T-cell (primary cell): ENCODE measurements around the gene FADS1. TPM values are rescaled to one million over a fixed set of nuclear protein-coding genes. Genes with fewer than 3 reads are reported as not detected.

Experiments
- ATAC-seq, 4 experiments: fragments of 200-7000 bp in 3 of 4; fragments of 150-1000 bp in 1 of 4; cut with Tn5 transposase; replicated peaks in 1 of 4; 1 replicate in 3 of 4; 2 replicates in 1 of 4; pipeline ENCODE4 v1.10.0; 2021; ENCODE audit warnings: moderate library complexity in 3 of 4, mild to moderate bottlenecking in 2 of 4, moderate number of reproducible peaks in 1 of 4
- CTCF ChIA-PET, 2 donors: fragments of 300-600 bp; sonication (Branson Sonifier 250); formaldehyde crosslinking; loops; one replicate each; lab custom pipeline; 2022; ENCODE audit warnings: antibody characterized with exemption in 2 of 2; lab: Charles Lee
- POLR2A ChIA-PET, 2 donors: fragments of 300-600 bp; sonication (Branson Sonifier 250); formaldehyde crosslinking; loops; one replicate each; lab custom pipeline; 2022; ENCODE audit warnings: antibody characterized with exemption in 2 of 2; lab: Charles Lee
- DNase-seq, 35 experiments: peaks; one replicate each; pipeline versions ENCODE4 v3.0.0 to v3.0.0-alpha.2; 2013 to 2023
- H3K27ac ChIP-seq: one replicate; pipeline ENCODE4 v1.5.1; 2013; ENCODE audit warnings: low read length
- H3K27me3 ChIP-seq, 2 experiments: replicated peaks in 1 of 2; 1 replicate in 1 of 2; 2 replicates in 1 of 2; pipeline versions ENCODE4 v1.6.1 to v1.7.0; 2013; ENCODE audit warnings: low read length in 1 of 2, mixed read lengths in 1 of 2; ENCODE audit not compliant: control insufficient read depth in 2 of 2, insufficient read depth in 2 of 2; ENCODE audit errors: extremely low read depth in 1 of 2
- H3K36me3 ChIP-seq, 2 donors: 1 replicate in 1 of 2; 2 replicates in 1 of 2; pipeline versions ENCODE4 v1.6.1 to v1.7.0; 2013; ENCODE audit warnings: low read length in 1 of 2; ENCODE audit not compliant: control insufficient read depth in 2 of 2, insufficient read depth in 1 of 2; ENCODE audit errors: extremely low read depth in 1 of 2
- H3K4me1 ChIP-seq, 2 experiments: 1 replicate in 1 of 2; 2 replicates in 1 of 2; pipeline versions ENCODE4 v1.6.1 to v1.7.0; 2013; ENCODE audit warnings: low read length in 2 of 2, mixed read lengths in 1 of 2; ENCODE audit not compliant: insufficient read depth in 2 of 2, control insufficient read depth in 1 of 2; ENCODE audit errors: extremely low read depth in 1 of 2
- H3K4me3 ChIP-seq, 2 donors: 1 replicate in 1 of 2; 2 replicates in 1 of 2; pipeline versions ENCODE4 v1.5.1 to v1.7.0; 2013; ENCODE audit warnings: mild to moderate bottlenecking in 2 of 2, low read length in 1 of 2, moderate library complexity in 1 of 2; ENCODE audit not compliant: control insufficient read depth in 1 of 2; ENCODE audit errors: extremely low read depth in 1 of 2
- H3K9me3 ChIP-seq: 2 replicates; pipeline ENCODE4 v1.7.0; 2013
- H3K27ac Mint-ChIP-seq, 2 donors: one replicate each; pipeline ENCODE4 v1.8.0; 2020 to 2021; ENCODE audit warnings: mild to moderate bottlenecking in 2 of 2, mixed read lengths in 2 of 2
- H3K27me3 Mint-ChIP-seq, 2 donors: one replicate each; pipeline ENCODE4 v1.8.0; 2021 to 2022; ENCODE audit warnings: mixed read lengths in 2 of 2
- H3K36me3 Mint-ChIP-seq: one replicate; pipeline ENCODE4 v1.8.0; 2021; ENCODE audit warnings: mixed read lengths
- H3K4me1 Mint-ChIP-seq, 3 donors: one replicate each; pipeline ENCODE4 v1.8.0; 2020 to 2022; ENCODE audit warnings: mixed read lengths in 3 of 3, mild to moderate bottlenecking in 1 of 3
- H3K4me3 Mint-ChIP-seq, 3 donors: one replicate each; pipeline ENCODE4 v1.8.0; 2020 to 2022; ENCODE audit warnings: mild to moderate bottlenecking in 3 of 3, mixed read lengths in 3 of 3, moderate library complexity in 3 of 3
- H3K9me3 Mint-ChIP-seq, 3 donors: one replicate each; pipeline ENCODE4 v1.8.0; 2020 to 2022; ENCODE audit warnings: mixed read lengths in 3 of 3
- WGBS: methylation state at CpG from one replicate; pipeline ENCODE4 v1.1.5; 2013; ENCODE audit warnings: missing lambda C conversion rate; ENCODE audit not compliant: insufficient coverage; 5-methylcytosine and 5-hydroxymethylcytosine counted together
- total RNA-seq, 35 experiments: library from RNA in 6 of 35; stranded (reverse) in 6 of 35; fragments of 120-200 nt in 1 of 35; gene quantifications; one replicate each; pipeline versions ENCODE4 v1.2.1 to v1.2.4 and lab custom pipeline; 2013 to 2026

FADS1 gene
- total RNA-seq, 5 donors from 2014 or later (not counting 1 experiment from before 2014, with no cell fraction given) = 1.9 to 8.8 (median 2.9) TPM

- no peak overlapping the region for H3K27ac ChIP-seq
- Mint-ChIP-seq H3K27me3 (peaks cover 0 to 16% of the 10 kb centered on the region in 2 donors), H3K36me3 (no peaks in the 10 kb centered on the region), H3K4me3 (no peak overlapping the region), H3K27ac (no peak overlapping the region), H3K9me3 (no peaks in the 10 kb centered on the region), H3K4me1 (peaks cover 4 to 11% (median 8%) of the 10 kb centered on the region in 3 donors)
- peaks cover 0 to 22% of the 10 kb centered on the region in 2 experiments for H3K27me3 ChIP-seq
- peaks cover 9 to 11% of the 10 kb centered on the region in 2 experiments for H3K4me1 ChIP-seq
- ATAC-seq (no peak), DNase-seq (no peak)
- ChIA-PET POLR2A (no interaction called here), CTCF (no interaction called here)
- H3K36me3 ChIP-seq = peaks cover 0 to 11% of the 10 kb centered on the region in 2 donors
- H3K4me3 ChIP-seq = no peak overlapping the region
- H3K9me3 ChIP-seq = no peaks in the 10 kb centered on the region
- 93% methylated on average over 5 of the region's 8 CpGs for WGBS
Measured at GRCh38 chr11:61810671-61811175, 6.1 kb downstream of the FADS1 start.

- DNase-seq (no peak), ATAC-seq (no peak)
- Mint-ChIP-seq H3K27ac (no peak overlapping the region), H3K9me3 (no peaks in the 10 kb centered on the region), H3K4me1 (no peaks in the 10 kb centered on the region), H3K4me3 (no peak overlapping the region), H3K36me3 (no peaks in the 10 kb centered on the region), H3K27me3 (no peaks in the 10 kb centered on the region)
- Histone ChIP-seq H3K9me3 (no peaks in the 10 kb centered on the region), H3K4me3 (no peak overlapping the region), H3K27me3 (no peaks in the 10 kb centered on the region), H3K36me3 (peaks cover 0 to 10% of the 10 kb centered on the region in 2 donors), H3K4me1 (no peaks in the 10 kb centered on the region), H3K27ac (no peak overlapping the region)
- WGBS = 100% methylated on average over 2 of the region's 5 CpGs
- POLR2A ChIA-PET = no interaction called here
- CTCF ChIA-PET = interaction anchor here in 1 of 2 donors (0.6 kb wide), 1 partner anchor 57 kb away, joined by 5 read pairs; no protein-coding TSS in a partner anchor
Measured at GRCh38 chr11:61806785-61807184, 10.0 kb downstream of the FADS1 start.

- H3K4me1 ChIP-seq = no peaks in the 10 kb centered on the region
- H3K27me3 ChIP-seq = no peaks in the 10 kb centered on the region
- Mint-ChIP-seq H3K27me3 (no peaks in the 10 kb centered on the region), H3K27ac (no peak overlapping the region), H3K4me1 (no peaks in the 10 kb centered on the region), H3K9me3 (no peaks in the 10 kb centered on the region), H3K4me3 (no peak overlapping the region), H3K36me3 (peaks cover 4% of the 10 kb centered on the region)
- WGBS = no CpG with 5 or more reads among the region's 1 CpG
- ChIA-PET POLR2A (no interaction called here), CTCF (no interaction called here)
- ATAC-seq (no peak), DNase-seq (no peak)
- no peak overlapping the region for H3K27ac ChIP-seq
- no peaks in the 10 kb centered on the region for H3K9me3 ChIP-seq
- no peak overlapping the region for H3K4me3 ChIP-seq
- H3K36me3 ChIP-seq = peaks cover 0 to 6% of the 10 kb centered on the region in 2 donors
Measured at GRCh38 chr11:61805146-61805545, 11.7 kb downstream of the FADS1 start.

DNA sequence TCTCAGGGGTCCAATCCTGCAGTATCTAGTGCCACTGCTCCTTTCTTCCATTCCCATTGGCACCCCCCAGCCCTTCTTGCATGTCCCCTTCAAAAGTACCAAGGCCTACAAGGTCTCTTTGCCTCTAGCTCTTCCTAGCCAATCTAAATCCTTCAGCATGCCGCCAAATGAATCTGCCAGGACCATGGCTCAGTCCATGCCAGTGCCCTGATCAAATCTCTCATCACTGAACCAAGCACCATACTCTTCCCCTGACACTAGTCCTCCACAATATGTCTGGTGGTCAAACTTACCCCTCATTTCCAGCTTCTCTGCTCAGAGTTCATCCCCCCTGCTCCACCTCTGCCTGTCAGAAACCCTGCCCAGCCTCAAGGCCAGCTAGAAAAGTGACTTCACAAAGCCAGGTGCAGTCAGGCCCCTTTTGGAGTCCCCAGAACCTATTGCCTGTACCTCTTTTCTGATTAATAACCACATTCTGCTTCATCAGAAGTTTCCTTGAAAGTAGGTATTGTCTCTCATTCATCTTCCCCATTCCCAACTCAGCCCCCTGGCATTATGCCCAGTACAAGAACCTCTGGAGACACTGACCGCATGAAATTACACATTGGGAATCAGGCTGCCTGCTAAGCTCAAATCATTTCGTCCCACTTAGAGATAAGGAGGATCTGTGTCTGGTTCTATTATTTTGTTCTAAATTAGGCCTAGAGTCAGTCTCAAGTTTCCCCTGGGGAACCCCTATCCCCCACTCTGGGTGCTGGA, 12.7 kb downstream of the FADS1 start:
- peaks cover 4% of the 10 kb centered on the region for H3K36me3 Mint-ChIP-seq

GRCh38 chr11:61802605-61803004, 14.2 kb downstream of the FADS1 start:
- 87% methylated on average over 4 of the region's 6 CpGs for WGBS
- H3K27ac ChIP-seq = no peak overlapping the region
- H3K9me3 ChIP-seq = no peaks in the 10 kb centered on the region
- ChIA-PET POLR2A (no interaction called here), CTCF (interaction anchor here in 1 of 2 donors (0.6 kb wide), 1 partner anchor 185 kb away, joined by 4 read pairs; no protein-coding TSS in a partner anchor)
- Mint-ChIP-seq H3K4me1 (no peaks in the 10 kb centered on the region), H3K27ac (no peak overlapping the region), H3K36me3 (peaks cover 4% of the 10 kb centered on the region), H3K9me3 (no peaks in the 10 kb centered on the region), H3K27me3 (no peaks in the 10 kb centered on the region), H3K4me3 (no peak overlapping the region)
- H3K27me3 ChIP-seq = no peaks in the 10 kb centered on the region
- no peak for ATAC-seq
- H3K4me3 ChIP-seq = no peak overlapping the region
- peaks cover 0 to 6% of the 10 kb centered on the region in 2 donors for H3K36me3 ChIP-seq
- no peaks in the 10 kb centered on the region for H3K4me1 ChIP-seq
- DNase-seq = no peak

More for the DNA sequence above, 12.7 kb downstream of the FADS1 start:
- Histone ChIP-seq H3K27me3 (no peaks in the 10 kb centered on the region), H3K4me3 (no peak overlapping the region), H3K36me3 (peaks cover 0 to 6% of the 10 kb centered on the region in 2 donors), H3K9me3 (no peaks in the 10 kb centered on the region), H3K27ac (no peak overlapping the region), H3K4me1 (no peaks in the 10 kb centered on the region)
- Mint-ChIP-seq H3K9me3 (no peaks in the 10 kb centered on the region), H3K27ac (no peak overlapping the region), H3K4me3 (no peak overlapping the region), H3K4me1 (no peaks in the 10 kb centered on the region), H3K27me3 (no peaks in the 10 kb centered on the region)
- ATAC-seq = no peak
- ChIA-PET CTCF (no interaction called here), POLR2A (no interaction called here)
- WGBS = 100% methylated on average over 1 of the region's 3 CpGs
- DNase-seq = no peak

DNA sequence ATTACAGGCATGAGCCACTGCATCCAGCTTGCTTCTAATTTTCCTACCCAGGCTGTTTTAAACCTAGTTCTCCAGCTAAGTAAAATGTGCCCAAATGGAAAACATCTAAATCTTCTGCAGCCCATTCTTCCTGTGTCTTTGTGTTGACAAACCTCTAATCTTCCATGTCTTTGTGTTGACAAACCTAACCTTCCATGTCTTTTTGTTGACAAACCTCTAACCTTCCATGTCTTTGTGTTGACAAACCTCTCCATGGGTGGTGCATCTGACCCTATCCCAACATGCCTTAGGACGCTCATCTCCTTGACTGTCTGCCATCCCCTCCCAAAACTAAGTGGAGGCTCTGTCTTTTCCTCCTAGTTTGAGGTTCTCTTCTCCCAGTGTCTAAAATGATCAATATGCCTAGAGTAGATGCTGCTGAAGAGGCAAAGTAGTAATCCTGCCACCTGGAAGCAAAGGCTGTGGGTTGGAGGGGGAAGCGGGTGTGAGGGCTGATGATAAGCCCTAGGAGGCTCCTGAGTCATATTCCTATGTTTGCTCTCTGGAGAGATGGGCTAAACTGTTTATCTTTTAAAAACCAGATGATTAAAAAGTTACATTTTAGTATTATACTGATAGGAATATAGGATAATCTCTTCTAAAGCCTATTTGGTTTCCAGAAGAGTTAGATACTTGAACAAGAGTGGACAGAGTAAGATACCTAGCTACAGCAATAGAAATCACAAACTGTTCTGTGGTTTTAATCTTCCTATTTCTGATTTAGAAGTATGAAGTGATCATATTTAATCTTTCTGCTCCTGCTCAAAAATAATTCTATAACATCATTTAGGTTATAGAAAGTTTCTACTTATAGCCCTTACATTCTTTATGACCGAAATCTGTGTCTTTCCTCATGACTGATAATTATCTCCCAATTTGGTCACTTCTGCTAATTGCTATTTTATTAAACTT, 16.2 kb downstream of the FADS1 start:
- ChIA-PET CTCF (interaction anchor here in 1 of 2 donors (0.6 to 1.5 kb wide), 5 partner anchors 8 to 281 kb away, joined by 3 to 8 read pairs (median 5); partner anchors contain the start of gene FEN1), POLR2A (interaction anchor here in 1 of 2 donors (1.1 kb wide), 1 partner anchor 8 kb away, joined by 3 read pairs; the partner anchor contains the start of gene FEN1)
- H3K9me3 Mint-ChIP-seq = no peaks in the 10 kb centered on the region
- no peak overlapping the region for H3K27ac ChIP-seq
- H3K27ac Mint-ChIP-seq = no peak overlapping the region
- H3K4me3 Mint-ChIP-seq = no peak overlapping the region
- peaks cover 0 to 7% (median 5%) of the 10 kb centered on the region in 3 donors for H3K4me1 Mint-ChIP-seq
- DNase-seq (no peak), ATAC-seq (no peak)
- H3K9me3 ChIP-seq = no peaks in the 10 kb centered on the region
- H3K27me3 Mint-ChIP-seq = no peaks in the 10 kb centered on the region
- H3K27me3 ChIP-seq = no peaks in the 10 kb centered on the region
- WGBS = no CpG with 5 or more reads among the region's 3 CpGs
- no peaks in the 10 kb centered on the region for H3K4me1 ChIP-seq
- H3K4me3 ChIP-seq = no peak overlapping the region
- H3K36me3 Mint-ChIP-seq = peaks cover 8% of the 10 kb centered on the region
- peaks cover 4 to 6% of the 10 kb centered on the region in 2 donors for H3K36me3 ChIP-seq
